Kasumi-1 (cell line): Measurements from ENCODE around the gene CASTOR2.
"Not testable (repeated sequence)": the region's sequence is repeated elsewhere in the genome, so short reads cannot be mapped to it uniquely, and the experiment has no call there.

Source experiments
- DNase-seq, 2 experiments: peaks; one replicate each; lab custom pipeline; 2025; lab: John Stamatoyannopoulos, UW

Gene CASTOR2

GRCh38 chr7:74964511-74965119, at the start of gene CASTOR2:
Gene CASTOR2, plus strand, starts transcription at chr7:74964705. Its CDS starts 281 bp downstream, at chr7:74964986.
- DNase-seq: peak; percentile 33 to 40

DNA sequence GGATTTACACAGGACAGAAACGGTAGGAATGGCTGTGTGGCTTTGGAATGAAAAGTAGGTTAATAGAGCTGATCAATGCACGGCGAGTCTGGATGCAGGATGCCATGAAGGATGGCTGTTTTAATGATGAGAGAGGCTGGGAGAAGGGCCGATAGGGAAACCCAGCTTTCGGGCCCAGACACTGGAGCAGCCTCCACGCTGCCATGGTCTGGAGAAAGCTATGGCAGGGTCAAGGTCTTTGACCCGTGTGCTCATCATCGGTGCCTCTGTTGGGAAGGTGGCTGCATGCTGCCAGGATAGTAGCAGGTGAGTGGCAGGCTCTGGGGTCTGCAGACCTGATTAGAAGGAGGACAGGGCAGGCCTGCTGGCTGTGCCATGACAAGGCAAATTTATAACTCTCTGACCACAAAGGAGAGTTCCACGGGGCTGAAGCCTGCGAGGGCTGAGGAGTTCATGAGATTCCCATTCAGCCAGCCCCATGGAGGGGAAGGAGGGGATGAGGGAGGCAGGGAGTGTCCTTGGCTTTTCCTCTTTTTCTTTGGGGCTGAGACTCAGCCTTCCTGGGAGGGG, 42.1 kb upstream of the CASTOR2 start:
- DNase-seq: not testable (repeated sequence)

- not testable (repeated sequence) for DNase-seq
Observed at GRCh38 chr7:74923644-74924043, 40.9 kb upstream of the CASTOR2 start.

- DNase-seq: not testable (repeated sequence)
Observed at GRCh38 chr7:74926968-74927367, 37.5 kb upstream of the CASTOR2 start.

DNA sequence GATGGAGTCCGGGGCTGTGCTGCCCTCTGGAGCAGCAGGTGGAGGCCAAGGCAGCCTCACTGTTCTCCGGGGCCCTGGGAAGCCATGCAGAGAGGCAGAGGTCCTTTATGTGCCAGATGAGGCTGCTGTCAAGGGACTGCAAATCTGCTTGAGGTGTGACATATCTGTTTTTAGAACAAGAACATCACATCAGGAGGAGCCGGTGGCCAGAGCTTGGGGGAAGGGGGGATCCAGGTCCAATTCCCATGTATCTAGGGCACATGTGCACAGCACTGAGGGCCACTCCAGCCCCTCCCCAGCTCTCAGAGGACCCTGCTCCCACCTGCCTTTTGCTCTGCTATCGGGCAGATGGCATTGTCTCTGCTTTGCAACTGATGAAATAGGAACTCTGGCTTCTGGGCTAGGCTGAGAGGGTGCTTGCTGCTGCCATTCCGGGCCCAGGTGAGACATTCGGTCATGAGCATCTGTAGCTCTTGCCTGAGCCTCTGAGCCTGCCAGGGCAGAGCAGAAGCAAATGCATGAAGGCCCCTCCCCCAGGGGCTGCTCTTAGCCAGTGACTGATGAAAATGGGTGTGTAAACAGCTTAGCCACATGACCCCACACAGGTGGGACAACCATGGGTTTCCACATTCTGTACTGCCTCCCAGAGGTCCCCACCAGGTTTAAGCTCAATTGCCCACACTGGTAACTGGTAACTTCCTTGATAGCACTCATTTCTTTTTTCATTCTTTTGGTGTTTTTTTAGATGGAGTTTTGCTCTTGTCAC, 32.8 kb upstream of the CASTOR2 start:
- DNase-seq: not testable (repeated sequence)

GRCh38 chr7:74939429-74939828, 25.1 kb upstream of the CASTOR2 start:
- not testable (repeated sequence) for DNase-seq

GRCh38 chr7:74941302-74942069, 23.0 kb upstream of the CASTOR2 start:
- DNase-seq: not testable (repeated sequence)

- DNase-seq: not testable (repeated sequence)
Observed at GRCh38 chr7:74943923-74944322, 20.6 kb upstream of the CASTOR2 start.

DNA sequence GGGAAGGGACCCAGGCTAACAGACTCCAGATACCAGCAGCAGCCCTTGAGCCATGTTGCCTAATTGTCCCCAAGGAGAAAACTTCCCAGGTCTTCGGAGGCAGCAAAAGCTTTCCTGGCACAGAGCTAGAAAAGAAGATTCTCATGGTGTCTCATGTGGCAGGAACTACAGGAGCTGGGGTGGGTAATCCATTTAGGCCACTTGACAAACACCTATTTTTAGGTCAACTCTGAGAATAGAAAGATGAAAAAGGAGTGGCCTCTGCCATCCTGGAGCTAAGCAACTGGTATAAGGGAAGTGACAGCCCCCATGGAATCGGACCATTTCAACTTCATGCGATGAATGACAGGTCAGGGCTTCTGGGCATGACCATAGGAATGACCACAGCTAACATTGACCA, 16.8 kb upstream of the CASTOR2 start:
- not testable (repeated sequence) for DNase-seq

DNA sequence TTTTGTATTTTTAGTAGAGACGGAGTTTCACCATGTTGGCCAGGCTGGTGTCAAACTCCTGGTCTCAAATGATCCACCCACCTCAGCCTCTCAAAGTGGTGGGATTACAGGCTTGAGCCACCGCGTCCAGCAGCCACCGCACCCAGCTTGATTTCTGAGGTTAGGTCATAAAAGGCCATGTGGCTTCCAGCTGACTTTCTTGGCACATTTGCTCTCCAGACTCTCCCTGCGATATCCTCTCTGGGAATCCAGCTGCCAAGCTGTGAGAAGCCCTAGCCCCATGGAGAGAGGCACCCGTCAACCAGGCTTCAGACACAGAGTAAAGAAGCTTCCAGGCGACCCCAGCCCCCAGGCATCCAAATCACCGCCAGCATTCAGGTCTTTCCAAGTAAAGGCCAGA, 10.7 kb upstream of the CASTOR2 start:
- not testable (repeated sequence) for DNase-seq

GRCh38 chr7:74958328-74958727, 6.2 kb upstream of the CASTOR2 start:
- not testable (repeated sequence) for DNase-seq

GRCh38 chr7:74963704-74964510, 598 bp upstream of the CASTOR2 start:
- not testable (repeated sequence) for DNase-seq

GRCh38 chr7:74966208-74966854, 1.8 kb downstream of the CASTOR2 start:
- DNase-seq: not testable (repeated sequence)

GRCh38 chr7:74966909-74967308, 2.4 kb downstream of the CASTOR2 start:
- not testable (repeated sequence) for DNase-seq

GRCh38 chr7:74971431-74971830, 6.9 kb downstream of the CASTOR2 start:
- DNase-seq: not testable (repeated sequence)

GRCh38 chr7:74972377-74972776, 7.9 kb downstream of the CASTOR2 start:
- not testable (repeated sequence) for DNase-seq

- DNase-seq: not testable (repeated sequence)
Observed at GRCh38 chr7:74975959-74976358, 11.5 kb downstream of the CASTOR2 start.

GRCh38 chr7:74977523-74977922, 13.0 kb downstream of the CASTOR2 start:
- not testable (repeated sequence) for DNase-seq

GRCh38 chr7:74988436-74988835, 23.9 kb downstream of the CASTOR2 start:
- DNase-seq: not testable (repeated sequence)

DNA sequence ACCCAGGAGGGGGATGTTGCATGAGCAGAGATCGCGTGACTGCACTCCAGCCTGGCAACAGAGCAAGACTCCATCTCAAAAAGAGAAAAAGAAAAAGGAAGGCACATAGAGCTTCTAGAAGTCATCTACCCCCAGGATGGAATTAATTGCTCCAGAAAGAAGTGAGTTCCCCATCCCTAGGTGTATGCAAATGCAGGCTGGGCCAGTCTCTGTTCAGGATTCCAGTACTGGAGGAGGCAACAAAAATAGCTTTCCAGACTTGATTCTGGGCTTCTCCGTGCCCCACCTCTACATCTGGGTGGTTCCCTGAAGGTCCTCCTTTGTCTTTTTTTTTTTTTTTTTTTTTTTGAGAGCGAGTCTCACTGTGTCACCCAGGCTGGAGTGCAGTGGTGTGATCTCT, 28.6 kb downstream of the CASTOR2 start:
- no peak for DNase-seq
